A673 (cell line): ENCODE data around the gene ZFYVE19. TPM values are rescaled to one million over a fixed set of nuclear protein-coding genes. Genes with fewer than 3 reads are reported as not detected.

ENCODE experiments used
- BruUV-seq: library from RNA; stranded (reverse); fragments of 400-500 nt; replicated peaks from 2 replicates; lab custom pipeline; 2021; lab: Mats Ljungman, UMichigan
- CTCF ChIA-PET: fragments of 300-600 bp; sonication (Branson Sonifier 250); formaldehyde crosslinking; loops from one replicate; lab custom pipeline; 2022; ENCODE audit warnings: antibody characterized with exemption; lab: Charles Lee
- POLR2A ChIA-PET: fragments of 300-600 bp; sonication (Branson Sonifier 250); formaldehyde crosslinking; loops from one replicate; lab custom pipeline; 2022; ENCODE audit warnings: antibody characterized with exemption; ENCODE audit not compliant: low non-redundant PET; lab: Charles Lee
- DNase-seq: peaks from one replicate; pipeline ENCODE4 v3.0.0-alpha.2; 2015; ENCODE audit warnings: low spot score
- H3K27ac ChIP-seq: fragments of 200-600 bp; sonication (generic); 2 replicates; pipeline ENCODE4 v1.5.1; 2016; ENCODE audit warnings: mixed run types, low read depth, mild to moderate bottlenecking, mixed read lengths, antibody characterized with exemption, low read length; ENCODE audit not compliant: poor library complexity, severe bottlenecking
- H3K27me3 ChIP-seq: fragments of 200-600 bp; sonication (generic); replicated peaks from 2 replicates; pipeline ENCODE4 v1.6.1; 2017; ENCODE audit warnings: mixed run types, low read depth, mild to moderate bottlenecking, mixed read lengths, antibody characterized with exemption, low read length; ENCODE audit not compliant: insufficient read depth, poor library complexity
- H3K36me3 ChIP-seq: fragments of 200-600 bp; sonication (generic); 2 replicates; pipeline ENCODE4 v1.6.1; 2016; ENCODE audit warnings: mixed run types, mild to moderate bottlenecking, mixed read lengths, antibody characterized with exemption, low read length; ENCODE audit not compliant: insufficient read depth, poor library complexity, severe bottlenecking
- H3K4me1 ChIP-seq: fragments of 200-600 bp; sonication (generic); 2 replicates; pipeline ENCODE4 v1.6.1; 2017; ENCODE audit warnings: mixed run types, mild to moderate bottlenecking, mixed read lengths, antibody characterized with exemption, low read length; ENCODE audit not compliant: insufficient read depth, poor library complexity, severe bottlenecking
- H3K4me3 ChIP-seq: fragments of 200-600 bp; sonication (generic); 2 replicates; pipeline ENCODE4 v1.5.1; 2016; ENCODE audit warnings: low read depth, mixed run types, mild to moderate bottlenecking, mixed read lengths, low read length; ENCODE audit not compliant: poor library complexity, severe bottlenecking
- H3K9me3 ChIP-seq: fragments of 200-600 bp; sonication (generic); 2 replicates; pipeline ENCODE4 v1.6.1; 2016; ENCODE audit warnings: mixed run types, low read depth, mild to moderate bottlenecking, mixed read lengths, antibody characterized with exemption, low read length; ENCODE audit not compliant: poor library complexity, severe bottlenecking
- EZH2 ChIP-seq: fragments of 200-600 bp; sonication (generic); IDR thresholded peaks from 2 replicates; pipeline ENCODE4 v1.6.1; 2017; ENCODE audit warnings: borderline replicate concordance, low read depth, mild to moderate bottlenecking, mixed read lengths, antibody characterized with exemption, low read length; ENCODE audit not compliant: poor library complexity, severe bottlenecking
- intact Hi-C: fragments of 100-400 bp; cut with micrococcal nuclease; formaldehyde crosslinking; loops from one replicate; pipeline ENCODE4 v1.10.0; 2022; ENCODE audit not compliant: unreplicated experiment
- total RNA-seq: library from RNA; stranded (reverse); gene quantifications from 2 replicates; pipeline ENCODE4 v1.2.3, GENCODE V29; 2021
- TF ChIP-seq, protein P1 (sequence below): fragments of 300-800, 200-600 bp; sonication (generic); conservative IDR thresholded peaks from 2 replicates; pipeline ENCODE4 v1.5.1; 2017; ENCODE audit warnings: low read depth, mild to moderate bottlenecking, antibody characterized with exemption, low read length, moderate library complexity, mixed read lengths

ZFYVE19 gene
- total RNA-seq, 1 experiment from 2014 or later: 26.4 TPM

DNA sequence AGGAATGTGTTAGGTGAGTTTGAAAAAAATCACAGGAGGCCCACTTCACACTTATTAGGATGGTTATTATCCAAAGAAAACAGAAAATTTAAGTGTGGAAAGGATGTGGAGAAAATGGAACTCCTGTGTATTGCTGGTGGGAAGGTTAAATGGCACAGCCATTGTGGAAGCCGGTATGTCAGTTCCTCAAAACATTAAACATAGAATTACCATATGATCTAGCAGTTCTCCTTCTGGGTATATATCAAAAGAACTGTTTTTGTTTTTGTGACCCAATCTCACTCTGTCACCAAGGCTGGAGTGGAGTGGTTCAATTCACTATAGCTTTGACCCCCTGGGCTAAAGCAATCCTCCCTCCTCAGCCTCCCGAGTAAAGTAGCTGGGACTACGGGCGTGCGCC is 10.4 kb upstream of the ZFYVE19 start:
- Histone ChIP-seq H3K36me3 (no peaks in the 10 kb centered on the region), H3K4me3 (no peak overlapping the region), H3K27me3 (no peaks in the 10 kb centered on the region), H3K9me3 (no peaks in the 10 kb centered on the region), H3K4me1 (peaks cover 8% of the 10 kb centered on the region), H3K27ac (no peak overlapping the region)
- intact Hi-C loops: no loop called here
- no peak for TF ChIP-seq EZH2
- TF ChIP-seq, protein P1, sequence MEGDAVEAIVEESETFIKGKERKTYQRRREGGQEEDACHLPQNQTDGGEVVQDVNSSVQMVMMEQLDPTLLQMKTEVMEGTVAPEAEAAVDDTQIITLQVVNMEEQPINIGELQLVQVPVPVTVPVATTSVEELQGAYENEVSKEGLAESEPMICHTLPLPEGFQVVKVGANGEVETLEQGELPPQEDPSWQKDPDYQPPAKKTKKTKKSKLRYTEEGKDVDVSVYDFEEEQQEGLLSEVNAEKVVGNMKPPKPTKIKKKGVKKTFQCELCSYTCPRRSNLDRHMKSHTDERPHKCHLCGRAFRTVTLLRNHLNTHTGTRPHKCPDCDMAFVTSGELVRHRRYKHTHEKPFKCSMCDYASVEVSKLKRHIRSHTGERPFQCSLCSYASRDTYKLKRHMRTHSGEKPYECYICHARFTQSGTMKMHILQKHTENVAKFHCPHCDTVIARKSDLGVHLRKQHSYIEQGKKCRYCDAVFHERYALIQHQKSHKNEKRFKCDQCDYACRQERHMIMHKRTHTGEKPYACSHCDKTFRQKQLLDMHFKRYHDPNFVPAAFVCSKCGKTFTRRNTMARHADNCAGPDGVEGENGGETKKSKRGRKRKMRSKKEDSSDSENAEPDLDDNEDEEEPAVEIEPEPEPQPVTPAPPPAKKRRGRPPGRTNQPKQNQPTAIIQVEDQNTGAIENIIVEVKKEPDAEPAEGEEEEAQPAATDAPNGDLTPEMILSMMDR: no peak
- no TSS peak for BruUV-seq
- ChIA-PET CTCF (no interaction called here), POLR2A (no interaction called here)
- DNase-seq: no peak

DNA sequence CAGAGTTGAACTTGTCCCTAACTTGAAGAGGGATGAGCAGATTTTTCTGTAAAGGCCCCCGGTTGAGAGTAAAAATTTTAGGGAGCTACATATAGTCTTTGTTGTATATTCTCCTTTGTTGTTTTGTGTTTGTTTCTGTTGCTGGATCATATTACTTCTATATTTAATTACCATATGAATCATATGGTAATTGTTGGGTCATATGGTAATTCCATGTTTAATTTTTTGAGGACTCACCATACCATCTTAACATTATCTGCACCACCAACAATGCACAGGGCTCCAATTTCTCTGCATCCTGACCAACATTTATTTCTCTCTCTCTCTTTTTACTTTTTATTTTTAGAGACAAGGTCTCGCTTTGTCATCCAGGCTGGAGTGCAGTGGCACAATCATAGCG is 7.4 kb upstream of the ZFYVE19 start:
- POLR2A ChIA-PET: no interaction called here
- H3K4me1 ChIP-seq: no peaks in the 10 kb centered on the region
- DNase-seq: no peak
- CTCF ChIA-PET: no interaction called here
- intact Hi-C loops: no loop called here
- no peaks in the 10 kb centered on the region for H3K9me3 ChIP-seq
- H3K27ac ChIP-seq: no peak overlapping the region
- H3K36me3 ChIP-seq: no peaks in the 10 kb centered on the region
- no TSS peak for BruUV-seq
- no peaks in the 10 kb centered on the region for H3K27me3 ChIP-seq
- no peak for TF ChIP-seq EZH2
- TF ChIP-seq, protein P1: no peak
- H3K4me3 ChIP-seq: no peak overlapping the region

DNA sequence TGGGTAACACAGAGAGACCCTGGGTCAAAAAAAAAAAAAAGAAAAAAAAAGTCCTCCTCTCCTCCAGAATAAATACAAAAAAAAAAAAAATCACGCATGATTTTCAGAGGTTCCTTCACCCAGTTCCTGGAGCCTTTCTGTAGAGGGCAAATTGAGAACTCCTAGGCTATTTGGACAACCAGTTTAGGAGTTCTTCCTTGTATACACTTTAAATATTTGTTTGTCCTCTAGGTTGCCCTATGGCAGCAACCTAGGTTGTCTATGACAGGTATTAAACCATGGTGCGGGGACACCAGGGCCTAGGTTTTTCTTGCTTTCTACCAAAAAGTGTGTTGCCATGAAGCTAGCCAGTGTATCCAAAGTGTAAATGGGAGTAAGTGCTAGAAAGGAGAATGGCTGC is 3.8 kb upstream of the ZFYVE19 start:
- ChIA-PET POLR2A (no interaction called here), CTCF (no interaction called here)
- no TSS peak for BruUV-seq
- peaks cover 6% of the 10 kb centered on the region for H3K4me1 ChIP-seq
- no peaks in the 10 kb centered on the region for H3K36me3 ChIP-seq
- TF ChIP-seq EZH2: no peak
- TF ChIP-seq, protein P1: no peak
- no peak for DNase-seq
- H3K27me3 ChIP-seq: no peaks in the 10 kb centered on the region
- H3K4me3 ChIP-seq: no peak overlapping the region
- no peaks in the 10 kb centered on the region for H3K9me3 ChIP-seq
- H3K27ac ChIP-seq: no peak overlapping the region
- intact Hi-C loops: no loop called here
